D721Med (cell line): ENCODE measurements around the gene HFE.
"Not testable (repeated sequence)": the region's sequence is repeated elsewhere in the genome, so short reads cannot be mapped to it uniquely, and the experiment has no call there.

Experiments used
- DNase-seq: peaks from one replicate; pipeline ENCODE4 v3.0.0; 2011; ENCODE audit warnings: low spot score; ENCODE audit not compliant: insufficient read length
- FAIRE-seq: peaks from 2 replicates; lab custom pipeline; 2011; peaks lifted over from hg19 to GRCh38; lab: Jason Lieb, UNC
- CTCF ChIP-seq: IDR thresholded peaks from 2 replicates; pipeline ENCODE4 v1.5.1; 2012; ENCODE audit warnings: mild to moderate bottlenecking, control low read depth; ENCODE audit not compliant: insufficient read depth; ENCODE audit errors: missing control alignments

HFE gene

GRCh38 chr6:26067367-26067766, 19.9 kb upstream of the HFE start:
- no peak for FAIRE-seq
- DNase-seq: no peak
- TF ChIP-seq CTCF: no peak

- FAIRE-seq (no peak), DNase-seq (no peak)
- no peak for TF ChIP-seq CTCF
Observed at GRCh38 chr6:26068036-26068435, 19.2 kb upstream of the HFE start.

GRCh38 chr6:26071135-26071534, 16.1 kb upstream of the HFE start:
- FAIRE-seq (no peak), DNase-seq (no peak)
- TF ChIP-seq CTCF: no peak

GRCh38 chr6:26075063-26075717, 12.0 kb upstream of the HFE start:
- FAIRE-seq (no peak), DNase-seq (no peak)
- TF ChIP-seq CTCF: no peak

GRCh38 chr6:26078066-26078465, 9.2 kb upstream of the HFE start:
- not testable (repeated sequence) for FAIRE-seq, DNase-seq

- not testable (repeated sequence) for DNase-seq, FAIRE-seq
Observed at GRCh38 chr6:26081096-26081495, 6.1 kb upstream of the HFE start.

- no peak for TF ChIP-seq CTCF
- DNase-seq: no peak
- no peak for FAIRE-seq
Observed at GRCh38 chr6:26086211-26086610, 1.0 kb upstream of the HFE start.

- TF ChIP-seq CTCF: no peak
- DNase-seq (no peak), FAIRE-seq (no peak)
Observed at GRCh38 chr6:26088344-26088743, 1.1 kb downstream of the HFE start.
